CD14-positive monocyte (primary cell): Measurements from ENCODE around the gene DAPK1. TPM values are rescaled to one million over a fixed set of nuclear protein-coding genes. Genes with fewer than 3 reads are reported as not detected.

Experiments
- DNase-seq, 3 donors: peaks; one replicate each; pipeline ENCODE4 v3.0.0-alpha.2; 2011 to 2022
- H2AFZ ChIP-seq: 2 replicates; pipeline ENCODE4 v1.6.0; 2012; ENCODE audit warnings: mild to moderate bottlenecking, low read depth, low read length, inconsistent platforms; ENCODE audit not compliant: insufficient read depth, poor library complexity, severe bottlenecking
- H3K27ac ChIP-seq, 2 donors: 1 replicate in 1 of 2; 2 replicates in 1 of 2; pipeline ENCODE4 v1.5.1; 2012 to 2013; ENCODE audit warnings: low read length in 2 of 2, control low read depth in 1 of 2, inconsistent platforms in 1 of 2, low read depth in 1 of 2, mild to moderate bottlenecking in 1 of 2
- H3K27me3 ChIP-seq, 2 donors: one replicate each; pipeline versions ENCODE4 v1.6.0 to v1.6.1; 2011 to 2013; ENCODE audit warnings: low read length in 2 of 2; ENCODE audit not compliant: control insufficient read depth in 2 of 2, insufficient read depth in 2 of 2
- H3K36me3 ChIP-seq, 2 donors: replicated peaks in 1 of 2; 1 replicate in 1 of 2; 2 replicates in 1 of 2; pipeline versions ENCODE4 v1.5.1 to v1.6.1; 2012 to 2013; ENCODE audit warnings: low read length in 2 of 2, control low read depth in 1 of 2, inconsistent platforms in 1 of 2, mild to moderate bottlenecking in 1 of 2; ENCODE audit not compliant: insufficient read depth in 2 of 2, control insufficient read depth in 1 of 2
- H3K4me1 ChIP-seq, 2 donors: 1 replicate in 1 of 2; 2 replicates in 1 of 2; pipeline versions ENCODE4 v1.5.1 to v1.6.1; 2012 to 2013; ENCODE audit warnings: low read length in 2 of 2, control low read depth in 1 of 2, inconsistent platforms in 1 of 2, mild to moderate bottlenecking in 1 of 2, moderate library complexity in 1 of 2; ENCODE audit not compliant: insufficient read depth in 2 of 2, control insufficient read depth in 1 of 2
- H3K4me2 ChIP-seq: replicated peaks from 2 replicates; pipeline ENCODE3; 2012; ENCODE audit warnings: low read length, moderate library complexity, mild to moderate bottlenecking; ENCODE audit not compliant: poor library complexity, severe bottlenecking; ENCODE audit errors: extremely low read depth
- H3K4me3 ChIP-seq, 3 experiments: fragments of 200-600 bp in 1 of 3; sonication (generic) in 1 of 3; replicated peaks in 1 of 3; 1 replicate in 2 of 3; 2 replicates in 1 of 3; pipeline ENCODE4 v1.5.1; 2011 to 2013; ENCODE audit warnings: low read length in 3 of 3, mild to moderate bottlenecking in 3 of 3, control low read depth in 2 of 3, low read depth in 2 of 3, inconsistent platforms in 1 of 3, moderate library complexity in 1 of 3
- H3K79me2 ChIP-seq: 2 replicates; pipeline ENCODE4 v1.6.0; 2012; ENCODE audit warnings: mild to moderate bottlenecking, control low read depth, inconsistent platforms, low read length, moderate library complexity; ENCODE audit not compliant: insufficient read depth
- H3K9ac ChIP-seq: 2 replicates; pipeline ENCODE4 v1.6.0; 2017; ENCODE audit warnings: low read length, mild to moderate bottlenecking; ENCODE audit not compliant: insufficient read depth, poor library complexity, severe bottlenecking
- H3K9me3 ChIP-seq, 2 donors: replicated peaks in 1 of 2; 1 replicate in 1 of 2; 2 replicates in 1 of 2; pipeline versions ENCODE4 v1.5.1 to v1.6.1; 2012 to 2013; ENCODE audit warnings: low read length in 2 of 2, control low read depth in 1 of 2; ENCODE audit not compliant: control insufficient read depth in 1 of 2, insufficient read depth in 1 of 2
- H4K20me1 ChIP-seq: 2 replicates; pipeline ENCODE4 v1.6.0; 2012; ENCODE audit warnings: mild to moderate bottlenecking, low read length, control low read depth, moderate library complexity; ENCODE audit not compliant: insufficient read depth
- H3K27ac Mint-ChIP-seq, 7 donors: one replicate each; pipeline ENCODE4 v1.8.0; 2020; ENCODE audit warnings: mild to moderate bottlenecking in 7 of 7, mixed read lengths in 7 of 7, moderate library complexity in 6 of 7, inconsistent platforms in 2 of 7
- H3K27me3 Mint-ChIP-seq, 3 donors: one replicate each; pipeline ENCODE4 v1.8.0; 2021 to 2022; ENCODE audit warnings: low read depth in 3 of 3, mild to moderate bottlenecking in 3 of 3, mixed read lengths in 3 of 3, moderate library complexity in 3 of 3, inconsistent platforms in 1 of 3
- H3K36me3 Mint-ChIP-seq, 2 donors: one replicate each; pipeline ENCODE4 v1.8.0; 2020; ENCODE audit warnings: mixed read lengths in 2 of 2, inconsistent platforms in 1 of 2, mild to moderate bottlenecking in 1 of 2
- H3K4me1 Mint-ChIP-seq: one replicate; pipeline ENCODE4 v1.8.0; 2020; ENCODE audit warnings: mild to moderate bottlenecking, mixed read lengths
- H3K4me3 Mint-ChIP-seq, 2 donors: one replicate each; pipeline ENCODE4 v1.8.0; 2020; ENCODE audit warnings: mild to moderate bottlenecking in 2 of 2, mixed read lengths in 2 of 2, moderate library complexity in 1 of 2
- H3K9me3 Mint-ChIP-seq, 7 donors: one replicate each; pipeline ENCODE4 v1.8.0; 2020 to 2022; ENCODE audit warnings: mixed read lengths in 7 of 7, mild to moderate bottlenecking in 6 of 7, moderate library complexity in 6 of 7, inconsistent platforms in 2 of 7
- WGBS: methylation state at CpG from one replicate; pipeline ENCODE4 v1.1.5; 2013; ENCODE audit warnings: missing lambda C conversion rate; ENCODE audit not compliant: insufficient coverage; 5-methylcytosine and 5-hydroxymethylcytosine counted together
- intact Hi-C, 2 donors: fragments of 100-400 bp; cut with micrococcal nuclease; formaldehyde crosslinking; loops; one replicate each; pipeline versions ENCODE4 v1.15.0 to v1.15.1; 2023
- polyA plus RNA-seq, 3 donors: library from polyadenylated mRNA; depleted of rRNA in 1 of 3; unstranded in 2 of 3; stranded (reverse) in 1 of 3; fragments of 300-500 nt in 2 of 3; fragments of >200 nt in 1 of 3; fragmentation: Illumina TruSeq in 2 of 3; gene quantifications; 1 replicate in 2 of 3; 2 replicates in 1 of 3; pipeline ENCODE4 v1.2.3, GENCODE V29; 2012 to 2021
- TF ChIP-seq, protein P1 (sequence below): fragments of 200-600 bp; IDR thresholded peaks from one replicate; pipeline ENCODE4 v1.8.0; 2022; ENCODE audit warnings: antibody characterized with exemption, mild to moderate bottlenecking

The DAPK1 gene
- polyA plus RNA-seq, 3 donors: 24.1 to 102 (median 44.4) TPM

GRCh38 chr9:87545858-87546257 is 48.2 kb downstream of the DAPK1 start:
- H3K9me3 ChIP-seq: no peaks in the 10 kb centered on the region
- peaks cover 0 to 3% (median 3%) of the 10 kb centered on the region in 7 donors for H3K9me3 Mint-ChIP-seq
- H3K36me3 ChIP-seq: peaks cover 7 to 43% of the 10 kb centered on the region in 2 donors
- H3K36me3 Mint-ChIP-seq: peaks cover 43 to 60% of the 10 kb centered on the region in 2 donors
- DNase-seq: no peak
- TF ChIP-seq, protein P1, sequence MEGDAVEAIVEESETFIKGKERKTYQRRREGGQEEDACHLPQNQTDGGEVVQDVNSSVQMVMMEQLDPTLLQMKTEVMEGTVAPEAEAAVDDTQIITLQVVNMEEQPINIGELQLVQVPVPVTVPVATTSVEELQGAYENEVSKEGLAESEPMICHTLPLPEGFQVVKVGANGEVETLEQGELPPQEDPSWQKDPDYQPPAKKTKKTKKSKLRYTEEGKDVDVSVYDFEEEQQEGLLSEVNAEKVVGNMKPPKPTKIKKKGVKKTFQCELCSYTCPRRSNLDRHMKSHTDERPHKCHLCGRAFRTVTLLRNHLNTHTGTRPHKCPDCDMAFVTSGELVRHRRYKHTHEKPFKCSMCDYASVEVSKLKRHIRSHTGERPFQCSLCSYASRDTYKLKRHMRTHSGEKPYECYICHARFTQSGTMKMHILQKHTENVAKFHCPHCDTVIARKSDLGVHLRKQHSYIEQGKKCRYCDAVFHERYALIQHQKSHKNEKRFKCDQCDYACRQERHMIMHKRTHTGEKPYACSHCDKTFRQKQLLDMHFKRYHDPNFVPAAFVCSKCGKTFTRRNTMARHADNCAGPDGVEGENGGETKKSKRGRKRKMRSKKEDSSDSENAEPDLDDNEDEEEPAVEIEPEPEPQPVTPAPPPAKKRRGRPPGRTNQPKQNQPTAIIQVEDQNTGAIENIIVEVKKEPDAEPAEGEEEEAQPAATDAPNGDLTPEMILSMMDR: no peak
- H3K27ac Mint-ChIP-seq: peak overlapping the region in 1 of 7 donors; percentile 55
- no peak overlapping the region for H3K4me2 ChIP-seq
- peaks cover 0 to 2% (median 0%) of the 10 kb centered on the region in 3 donors for H3K27me3 Mint-ChIP-seq
- H3K79me2 ChIP-seq: peaks cover 8% of the 10 kb centered on the region
- no peak overlapping the region for H3K27ac ChIP-seq
- H3K27me3 ChIP-seq: no peaks in the 10 kb centered on the region
- peaks cover 6% of the 10 kb centered on the region for H3K4me1 Mint-ChIP-seq
- no peak overlapping the region for H2AFZ ChIP-seq
- 100% methylated on average over 1 of the region's 1 CpG for WGBS
- no peak overlapping the region for H3K4me3 Mint-ChIP-seq
- intact Hi-C loops: no loop called here
- H4K20me1 ChIP-seq: peaks cover 50% of the 10 kb centered on the region
- no peaks in the 10 kb centered on the region for H3K4me1 ChIP-seq
- H3K9ac ChIP-seq: no peak overlapping the region
- H3K4me3 ChIP-seq: no peak overlapping the region

DNA sequence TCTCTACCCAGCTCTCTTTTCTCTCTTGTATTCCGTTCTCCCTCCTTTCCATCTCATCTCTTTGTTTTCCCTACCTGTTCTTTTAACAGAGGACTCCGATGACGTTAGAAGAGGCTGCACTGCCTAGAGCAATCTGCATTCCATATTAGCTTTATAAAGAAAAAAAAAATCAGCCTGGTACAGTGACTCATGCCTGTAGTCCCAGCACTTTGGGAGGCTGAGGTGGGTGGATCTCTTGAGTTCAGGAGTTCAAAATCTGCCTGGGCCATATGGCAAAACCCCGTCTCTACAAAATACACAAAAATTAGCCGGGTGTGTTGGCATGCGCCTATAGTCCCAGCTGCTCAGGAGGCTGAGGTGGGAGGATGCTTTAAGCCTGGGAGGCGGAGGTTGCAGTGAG is 49.0 kb downstream of the DAPK1 start:
- DNase-seq: no peak

More for the DNA sequence above, 49.0 kb downstream of the DAPK1 start:
- Histone ChIP-seq H3K79me2 (peaks cover 8% of the 10 kb centered on the region), H3K9me3 (no peaks in the 10 kb centered on the region), H3K27ac (no peak overlapping the region), H4K20me1 (peaks cover 47% of the 10 kb centered on the region), H3K9ac (no peak overlapping the region), H3K36me3 (peaks cover 7 to 40% of the 10 kb centered on the region in 2 donors), H3K4me3 (no peak overlapping the region), H3K4me1 (no peaks in the 10 kb centered on the region), H2AFZ (no peak overlapping the region), H3K27me3 (no peaks in the 10 kb centered on the region), H3K4me2 (no peak overlapping the region)
- Mint-ChIP-seq H3K4me1 (peaks cover 6% of the 10 kb centered on the region), H3K9me3 (peaks cover 0 to 3% (median 3%) of the 10 kb centered on the region in 7 donors), H3K27me3 (peaks cover 0 to 3% (median 0%) of the 10 kb centered on the region in 3 donors), H3K27ac (peak overlapping the region in 1 of 7 donors; percentile 68), H3K36me3 (peaks cover 39 to 58% of the 10 kb centered on the region in 2 donors), H3K4me3 (no peak overlapping the region)
- intact Hi-C loops: no loop called here
- no CpG with 5 or more reads among the region's 7 CpGs for WGBS
- TF ChIP-seq, protein P1: no peak
